ENCODE measurements around the gene PTPN3. TPM values are rescaled to one million over a fixed set of nuclear protein-coding genes. Genes with fewer than 3 reads are reported as not detected.
"Not testable (repeated sequence)": the region's sequence is repeated elsewhere in the genome, so short reads cannot be mapped to it uniquely, and the experiment has no call there.

Gene PTPN3
- 1.1 and 1.3 TPM in 2 replicates for total RNA-seq
- long read RNA-seq, partial matches to known transcripts, result 1 of 5 reads
- long read RNA-seq, other reads (novel, unspliced or antisense), result 4 of 5 reads

- peaks cover 92% of the 10 kb centered on the region for H3K27me3 Mint-ChIP-seq (ENCODE audit: low read depth)
- H3K4me3 Mint-ChIP-seq, result peak within 1 kb of the TSS; percentile 88
- no peak within 1 kb of the TSS for H3K27ac Mint-ChIP-seq (ENCODE audit: unreplicated experiment)
- no peak for TF ChIP-seq CTCF (conservative IDR thresholded peaks at IDR 0.05)
- peaks cover 15% of the 10 kb centered on the region for H3K4me1 Mint-ChIP-seq
- no peak for DNase-seq (ENCODE audit: low read depth, low spot score)
- H3K36me3 Mint-ChIP-seq (ENCODE audit: low read depth), result no peaks in the 10 kb centered on the region
- no peaks in the 10 kb centered on the region for H3K9me3 Mint-ChIP-seq
Measured at GRCh38 chr9:109498195-109499092, at the start of gene PTPN3. TSS of gene PTPN3 (minus strand) at chr9:109498307. CDS start at chr9:109463434, 34,873 bp downstream.

DNA sequence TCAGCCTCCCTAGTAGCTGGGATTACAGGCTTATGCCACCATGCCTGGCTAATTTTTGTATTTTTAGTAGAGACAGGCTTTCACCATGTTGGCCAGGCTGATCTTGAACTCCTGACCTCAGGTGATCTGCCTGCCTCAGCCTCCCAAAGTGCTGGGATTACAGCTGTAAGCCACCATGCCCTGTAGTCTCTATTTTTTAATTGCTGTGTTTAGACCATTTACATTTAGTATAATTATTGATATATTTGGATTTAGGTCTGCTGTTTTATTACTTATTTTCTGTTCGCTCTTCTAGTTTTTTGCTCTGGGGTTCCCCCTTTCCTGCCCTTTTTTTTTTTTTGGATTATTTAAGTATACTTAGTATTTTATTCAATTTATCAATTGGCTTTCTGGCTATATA lies 46.8 kb upstream of the PTPN3 start:
- not testable (repeated sequence) for H3K36me3 Mint-ChIP-seq (ENCODE audit: low read depth); H3K4me1 Mint-ChIP-seq; H3K27ac Mint-ChIP-seq (ENCODE audit: unreplicated experiment); H3K27me3 Mint-ChIP-seq (ENCODE audit: low read depth); DNase-seq (ENCODE audit: low read depth, low spot score); H3K4me3 Mint-ChIP-seq
- H3K9me3 Mint-ChIP-seq, result peaks cover 12% of the 10 kb centered on the region

- H3K9me3 Mint-ChIP-seq, result peaks cover 12% of the 10 kb centered on the region
- H3K36me3 Mint-ChIP-seq (ENCODE audit: low read depth), result peaks cover 3% of the 10 kb centered on the region
- peaks cover 23% of the 10 kb centered on the region for H3K27me3 Mint-ChIP-seq (ENCODE audit: low read depth)
- no peak for DNase-seq (ENCODE audit: low read depth, low spot score)
- H3K4me3 Mint-ChIP-seq, result no peak overlapping the region
- no peaks in the 10 kb centered on the region for H3K4me1 Mint-ChIP-seq
- no peak overlapping the region for H3K27ac Mint-ChIP-seq (ENCODE audit: unreplicated experiment)
- no peak for TF ChIP-seq CTCF (conservative IDR thresholded peaks at IDR 0.05)
Measured at GRCh38 chr9:109542922-109543321, 44.8 kb upstream of the PTPN3 start.

GRCh38 chr9:109538346-109538745 lies 40.2 kb upstream of the PTPN3 start:
- Mint-ChIP-seq H3K27me3 (ENCODE audit: low read depth) (peaks cover 44% of the 10 kb centered on the region), H3K27ac (ENCODE audit: unreplicated experiment) (no peak overlapping the region), H3K4me3 (no peak overlapping the region), H3K4me1 (no peaks in the 10 kb centered on the region), H3K9me3 (peaks cover 7% of the 10 kb centered on the region), H3K36me3 (ENCODE audit: low read depth) (no peaks in the 10 kb centered on the region)
- DNase-seq (ENCODE audit: low read depth, low spot score), result no peak
- TF ChIP-seq CTCF (conservative IDR thresholded peaks at IDR 0.05), result no peak

- Mint-ChIP-seq H3K4me3 (no peak overlapping the region), H3K27ac (ENCODE audit: unreplicated experiment) (no peak overlapping the region), H3K36me3 (ENCODE audit: low read depth) (no peaks in the 10 kb centered on the region), H3K9me3 (peaks cover 2% of the 10 kb centered on the region), H3K27me3 (ENCODE audit: low read depth) (peaks cover 49% of the 10 kb centered on the region), H3K4me1 (no peaks in the 10 kb centered on the region)
- no peak for DNase-seq (ENCODE audit: low read depth, low spot score)
- TF ChIP-seq CTCF (conservative IDR thresholded peaks at IDR 0.05), result no peak
Measured at GRCh38 chr9:109537288-109537687, 39.2 kb upstream of the PTPN3 start.

- H3K27ac Mint-ChIP-seq (ENCODE audit: unreplicated experiment), result no peak overlapping the region
- no peak overlapping the region for H3K4me3 Mint-ChIP-seq
- no peak for DNase-seq (ENCODE audit: low read depth, low spot score)
- H3K36me3 Mint-ChIP-seq (ENCODE audit: low read depth), result no peaks in the 10 kb centered on the region
- peaks cover 52% of the 10 kb centered on the region for H3K27me3 Mint-ChIP-seq (ENCODE audit: low read depth)
- no peaks in the 10 kb centered on the region for H3K4me1 Mint-ChIP-seq
- TF ChIP-seq CTCF (conservative IDR thresholded peaks at IDR 0.05), result no peak
- H3K9me3 Mint-ChIP-seq, result peaks cover 2% of the 10 kb centered on the region
Measured at GRCh38 chr9:109536859-109537258, 38.8 kb upstream of the PTPN3 start.

Data from neural crest cell (in vitro differentiated cells).